ENCODE measurements around the gene ITGB2.
A peak's percentile ranks its signal among the peaks of the same experiment; 100 is the strongest.
"Not testable (repeated sequence)": the region's sequence is repeated elsewhere in the genome, so short reads cannot be mapped to it uniquely, and the experiment has no call there.

The ITGB2 gene

GRCh38 chr21:44881198-44881872, 39.4 kb downstream of the ITGB2 start:
- DNase-seq, result no peak

DNA sequence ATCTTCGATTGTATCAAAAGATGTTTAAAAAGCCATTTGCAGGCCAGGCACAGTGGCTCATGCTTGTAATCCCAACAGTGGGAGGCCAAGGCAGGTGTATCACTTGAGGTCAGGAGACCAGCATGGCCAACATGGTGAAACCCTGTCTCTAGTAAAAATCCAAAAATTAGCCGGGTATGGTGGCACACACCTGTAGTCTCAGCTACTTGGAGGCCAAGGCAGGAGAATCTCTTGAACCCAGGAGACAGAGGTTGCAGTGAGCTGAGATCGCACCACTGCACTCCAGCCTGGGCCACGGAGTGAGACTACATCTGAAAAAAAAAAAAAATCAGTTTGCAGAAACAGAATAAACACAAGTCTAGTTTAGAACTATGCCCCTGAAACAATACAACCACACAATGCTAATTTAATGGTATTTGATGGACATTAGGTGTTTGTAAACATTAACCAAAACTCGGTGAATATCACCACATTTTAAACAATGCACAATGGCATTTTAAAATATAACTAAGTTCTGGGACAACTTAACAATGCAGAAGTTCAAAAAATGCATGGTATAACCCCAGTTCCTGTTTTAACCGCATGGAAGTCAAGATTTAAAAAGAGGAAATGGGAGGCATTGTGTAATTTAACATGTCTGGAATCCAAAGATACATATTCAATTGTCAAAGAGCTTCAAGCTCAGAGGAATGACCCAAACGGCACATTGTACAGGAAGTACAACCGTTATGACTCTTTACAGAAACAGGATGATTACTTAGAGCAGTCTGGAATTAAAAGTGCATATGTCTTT, 40.1 kb downstream of the ITGB2 start:
- peak; percentile 92 to 98 for DNase-seq

DNA sequence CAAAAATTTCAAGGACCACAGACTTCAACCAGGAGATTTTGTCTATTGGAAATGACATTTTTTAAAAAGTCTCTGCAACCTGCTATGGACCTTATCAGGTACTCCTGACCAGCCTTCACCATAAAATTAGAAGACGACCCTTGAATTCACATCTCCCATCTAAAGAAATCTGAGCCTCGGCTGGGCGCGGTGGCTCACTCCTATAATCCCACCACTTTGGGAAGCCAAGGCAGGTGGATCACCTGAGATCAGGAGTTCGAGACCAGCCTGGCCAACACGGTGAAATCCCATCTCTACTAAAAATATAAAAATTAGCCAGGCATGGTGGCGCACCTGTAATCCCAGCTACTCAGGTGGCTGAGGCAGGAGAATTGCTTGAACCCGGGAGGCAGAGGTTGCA, 41.5 kb downstream of the ITGB2 start:
- DNase-seq, result not testable (repeated sequence)

DNA sequence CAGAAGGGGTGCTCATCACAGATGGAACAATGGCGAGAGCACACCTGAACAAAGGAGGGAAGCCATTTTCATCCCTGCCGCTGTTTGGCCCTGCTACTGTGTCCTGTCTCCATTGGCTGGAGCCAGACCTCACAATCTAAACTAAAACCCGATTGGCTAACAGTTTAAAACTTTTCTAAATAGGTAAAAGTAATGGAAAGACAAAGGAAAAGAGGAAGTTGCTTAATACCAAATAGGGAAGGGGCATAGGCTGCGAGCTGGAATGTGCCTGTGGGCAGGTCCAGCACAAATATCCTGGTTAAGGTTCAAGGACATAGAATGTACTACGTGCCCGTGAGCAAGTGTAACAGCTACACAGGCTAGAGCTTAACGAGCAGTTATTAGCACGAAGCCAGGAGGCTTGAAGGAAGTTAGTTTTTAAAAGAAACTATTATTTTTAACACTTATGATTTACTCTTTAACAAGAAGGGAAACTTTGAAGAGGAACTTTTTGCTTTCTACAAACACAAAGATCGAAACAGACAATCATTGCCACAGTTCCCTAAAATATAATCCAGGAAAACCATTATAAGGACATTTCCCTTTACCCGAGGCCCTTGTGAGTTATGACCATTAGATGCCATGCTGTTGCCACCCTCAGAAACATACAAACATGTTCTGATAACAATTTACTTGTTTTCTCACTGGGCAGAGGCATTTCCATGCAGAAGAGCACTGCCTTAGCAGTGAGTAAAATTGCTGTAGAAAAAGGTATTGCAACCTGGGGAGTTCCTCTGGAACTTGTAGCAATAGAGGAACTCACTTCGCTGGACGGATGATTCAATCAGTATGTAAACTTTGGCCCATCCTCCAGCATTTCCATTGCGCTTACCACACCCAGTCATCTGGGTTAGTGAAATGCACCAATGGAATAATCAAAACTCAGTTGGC, 42.4 kb downstream of the ITGB2 start:
- peak; percentile 89 to 92 for DNase-seq

DNA sequence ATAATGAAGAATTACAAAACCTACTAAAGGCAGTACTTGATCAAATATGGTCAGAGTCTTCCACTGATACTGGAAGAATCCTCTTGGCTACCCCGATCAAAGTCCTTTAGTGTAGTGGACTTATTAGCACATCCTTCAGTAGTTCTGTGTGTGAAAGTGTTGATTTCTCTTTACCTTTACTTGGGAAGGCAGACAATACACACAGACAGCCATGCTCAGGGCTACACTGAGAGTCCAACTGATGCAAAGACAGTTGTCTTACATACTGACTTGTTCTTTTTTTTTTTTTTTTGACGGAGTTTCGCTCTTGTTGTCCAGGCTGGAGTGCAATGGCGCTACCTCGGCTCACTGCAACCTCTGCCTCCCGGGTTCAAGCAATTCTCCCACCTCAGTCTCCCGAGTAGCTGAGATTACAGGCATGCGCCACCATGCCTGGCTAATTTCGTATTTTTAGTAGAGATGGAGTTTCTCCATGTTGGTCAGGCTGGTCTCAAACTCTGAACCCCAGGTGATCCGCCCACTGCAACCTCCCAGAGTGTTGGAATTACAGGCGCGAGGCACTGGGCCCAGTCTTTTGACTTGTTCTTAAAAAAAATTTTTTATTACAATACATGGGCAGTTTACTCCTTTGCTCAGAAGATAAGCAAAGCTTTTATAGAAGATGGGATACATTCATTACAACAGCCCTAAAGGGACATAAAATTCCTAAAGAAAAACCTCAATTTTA, 43.7 kb downstream of the ITGB2 start:
- no peak for DNase-seq

GRCh38 chr21:44875316-44875700, 45.4 kb downstream of the ITGB2 start:
- peak in 1 of 2 donors; percentile 48 for DNase-seq

- DNase-seq, result peak; percentile 80 to 87
These were observed 46.0 kb downstream of the ITGB2 start for GRCh38 chr21:44874497-44875315.

- no peak for DNase-seq
These were observed 46.5 kb downstream of the ITGB2 start for GRCh38 chr21:44874240-44874496.

GRCh38 chr21:44873356-44874239, 47.1 kb downstream of the ITGB2 start, which contains the start of gene PTTG1IP:
Gene PTTG1IP (minus strand): TSS chr21:44873690. CDS start chr21:44873616, 74 bp downstream.
- DNase-seq, result peak; percentile 98 to 99

DNA sequence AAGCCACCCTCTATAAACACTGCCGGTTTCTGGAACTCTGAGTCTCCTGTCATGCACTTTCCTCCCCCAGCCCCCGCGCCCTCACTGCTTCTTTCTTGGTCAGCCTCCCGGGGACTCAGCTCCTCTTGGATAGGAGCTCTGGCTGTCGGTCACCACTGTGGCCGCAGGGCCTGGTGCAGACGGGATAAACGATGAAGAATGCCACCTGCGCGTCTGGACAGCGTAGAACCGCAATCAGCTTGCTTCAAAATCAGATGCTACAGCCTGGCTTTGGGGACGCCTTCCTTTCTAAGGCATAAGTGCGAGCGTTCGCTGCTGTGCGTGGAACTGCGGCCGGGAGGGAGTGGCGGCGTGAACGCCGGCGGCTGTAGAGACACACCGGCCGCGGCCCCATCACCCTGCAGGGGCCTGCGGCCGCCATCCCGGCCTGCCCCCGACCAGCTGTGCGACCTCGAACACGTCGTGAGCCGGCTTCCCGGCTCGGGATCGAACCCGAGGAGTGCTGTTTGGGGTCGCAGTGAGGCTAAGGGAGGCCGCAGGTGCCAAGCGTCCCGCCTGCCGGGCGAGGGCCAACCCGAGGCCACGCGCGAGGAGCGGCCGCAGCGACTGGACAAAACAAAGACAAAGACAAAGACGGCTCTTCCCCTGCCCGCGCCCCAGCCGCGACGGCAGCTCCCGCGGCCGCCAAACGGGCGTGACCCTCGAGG, 47.9 kb downstream of the ITGB2 start:
- DNase-seq, result peak; percentile 30 to 57

- DNase-seq, result no peak
These were observed 48.4 kb downstream of the ITGB2 start for GRCh38 chr21:44872323-44872648.

GRCh38 chr21:44871576-44872269, 49.0 kb downstream of the ITGB2 start:
- DNase-seq, result peak; percentile 82 to 83

GRCh38 chr21:44870748-44871495, 49.8 kb downstream of the ITGB2 start:
- DNase-seq, result no peak

DNA sequence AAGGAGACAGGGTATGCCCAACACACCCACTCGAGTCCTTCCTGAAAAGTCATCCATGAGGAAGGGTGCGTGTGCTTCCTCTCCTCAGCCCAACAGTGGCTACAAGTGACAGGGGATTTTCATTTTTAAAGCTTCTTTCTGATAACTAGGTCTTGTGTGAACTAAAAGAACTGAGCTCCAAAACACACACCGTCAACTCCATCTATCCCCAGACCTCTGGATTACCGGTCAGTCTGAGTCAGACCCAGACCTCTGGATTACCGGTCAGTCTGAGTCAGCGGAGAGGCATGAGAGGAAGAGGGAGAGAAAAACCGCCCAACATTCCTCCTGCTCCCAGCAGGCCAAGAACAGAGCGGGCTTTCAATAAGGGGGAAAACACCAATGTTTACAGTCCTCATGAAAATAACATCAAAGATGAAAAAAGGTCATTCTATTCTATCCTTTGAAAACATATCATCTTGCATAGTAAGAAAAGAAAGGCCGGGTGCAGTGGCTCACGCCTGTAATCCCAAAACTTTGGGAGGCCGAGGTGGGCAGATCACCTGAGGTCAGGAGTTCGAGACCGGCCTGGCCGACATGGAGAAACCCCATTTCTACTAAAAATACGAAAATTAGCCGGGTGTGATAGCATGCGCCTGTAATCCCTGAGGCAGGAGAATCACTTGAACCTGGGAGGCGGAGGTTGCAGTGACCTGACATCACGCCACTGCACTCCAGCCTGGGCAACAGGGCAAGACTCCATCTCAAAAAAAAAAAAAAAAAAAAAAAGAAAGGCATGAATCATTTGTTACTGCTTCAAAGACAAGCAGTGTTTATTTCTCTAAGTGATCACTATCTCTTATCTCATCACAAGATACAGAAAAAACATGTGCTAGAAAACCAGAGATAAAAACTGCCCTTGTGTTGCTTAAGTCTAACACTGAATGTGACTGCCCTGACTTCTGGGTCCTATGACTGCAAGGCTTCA, 50.6 kb downstream of the ITGB2 start:
- peak in 1 of 2 donors; percentile 42 for DNase-seq

- no peak for DNase-seq
These were observed 52.0 kb downstream of the ITGB2 start for GRCh38 chr21:44868707-44869106.

- no peak for DNase-seq
These were observed 52.5 kb downstream of the ITGB2 start for GRCh38 chr21:44867999-44868700.

DNA sequence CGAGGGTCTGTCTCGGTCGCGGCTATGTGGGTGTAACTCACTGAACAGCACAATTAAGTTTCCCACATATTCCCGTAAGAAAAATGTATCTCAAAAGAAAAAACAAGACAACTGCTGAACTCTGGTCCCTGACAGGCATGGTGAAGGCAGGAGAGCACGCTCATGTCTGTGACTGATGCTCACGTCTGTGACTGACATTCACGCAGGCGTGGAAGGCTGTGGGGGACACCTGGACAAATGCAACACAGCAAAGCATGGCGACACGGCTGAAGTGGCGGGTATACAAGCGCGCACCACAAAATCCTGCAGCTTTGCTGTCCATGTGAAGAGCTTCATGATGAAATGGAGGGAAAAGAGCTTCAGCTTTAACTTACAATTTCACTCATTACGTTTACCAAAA, 53.2 kb downstream of the ITGB2 start:
- no peak for DNase-seq

Measured in inflammatory macrophage (primary cell).